ENCODE data around the gene FAH. TPM values are rescaled to one million over a fixed set of nuclear protein-coding genes. Genes with fewer than 3 reads are reported as not detected.

FAH gene
- total and polyA plus RNA-seq, 4 donors: 13.5 to 23.9 (median 20.2) TPM

GRCh38 chr15:80184554-80184953 is 31.8 kb downstream of the FAH start:
- WGBS (ENCODE audit: insufficient coverage): 82% methylated on average over 7 of the region's 7 CpGs
- peak in 1 of 6 donors; percentile 5 for DNase-seq (ENCODE audit: low read depth in 4 of 6, low spot score in 6 of 6)
- Histone ChIP-seq H3K27ac (ENCODE audit: low read depth, low read length) (no peak overlapping the region), H3K36me3 (ENCODE audit: control insufficient read depth, insufficient read depth, low read length) (peaks cover 25% of the 10 kb centered on the region), H3K9me3 (ENCODE audit: control insufficient read depth, insufficient read depth, low read length) (no peaks in the 10 kb centered on the region), H3K4me1 (ENCODE audit: control insufficient read depth, insufficient read depth, low read length) (peaks cover 16% of the 10 kb centered on the region), H3K27me3 (ENCODE audit: control insufficient read depth, insufficient read depth, low read length) (no peaks in the 10 kb centered on the region), H3K4me3 (ENCODE audit: low read depth, low read length) (no peak overlapping the region)

DNA sequence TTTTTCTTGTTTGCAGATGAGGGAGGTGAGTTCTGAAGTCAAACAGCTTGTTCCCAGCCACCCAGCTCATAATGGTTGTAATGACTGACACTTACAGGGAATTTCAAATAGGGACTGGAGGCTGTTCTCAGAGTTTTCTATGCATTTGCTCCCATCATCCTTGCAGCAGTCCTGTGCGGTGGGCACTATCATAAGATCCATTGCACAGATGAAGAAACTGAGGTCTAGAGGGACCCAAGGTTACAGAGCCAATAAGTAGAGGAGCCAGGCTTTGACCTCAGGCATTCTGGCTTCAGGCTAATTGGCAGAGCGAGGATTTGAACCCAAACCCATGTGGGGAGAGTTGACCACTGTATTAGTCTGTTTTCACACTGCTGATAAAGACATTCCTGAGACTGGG is 32.4 kb downstream of the FAH start:
- 100% methylated on average over 2 of the region's 2 CpGs for WGBS (ENCODE audit: insufficient coverage)
- no peak for DNase-seq (ENCODE audit: low read depth in 4 of 6, low spot score in 6 of 6)
- Histone ChIP-seq H3K36me3 (ENCODE audit: control insufficient read depth, insufficient read depth, low read length) (peaks cover 19% of the 10 kb centered on the region), H3K9me3 (ENCODE audit: control insufficient read depth, insufficient read depth, low read length) (no peaks in the 10 kb centered on the region), H3K4me3 (ENCODE audit: low read depth, low read length) (no peak overlapping the region), H3K27me3 (ENCODE audit: control insufficient read depth, insufficient read depth, low read length) (no peaks in the 10 kb centered on the region), H3K27ac (ENCODE audit: low read depth, low read length) (no peak overlapping the region), H3K4me1 (ENCODE audit: control insufficient read depth, insufficient read depth, low read length) (peaks cover 16% of the 10 kb centered on the region)

DNA sequence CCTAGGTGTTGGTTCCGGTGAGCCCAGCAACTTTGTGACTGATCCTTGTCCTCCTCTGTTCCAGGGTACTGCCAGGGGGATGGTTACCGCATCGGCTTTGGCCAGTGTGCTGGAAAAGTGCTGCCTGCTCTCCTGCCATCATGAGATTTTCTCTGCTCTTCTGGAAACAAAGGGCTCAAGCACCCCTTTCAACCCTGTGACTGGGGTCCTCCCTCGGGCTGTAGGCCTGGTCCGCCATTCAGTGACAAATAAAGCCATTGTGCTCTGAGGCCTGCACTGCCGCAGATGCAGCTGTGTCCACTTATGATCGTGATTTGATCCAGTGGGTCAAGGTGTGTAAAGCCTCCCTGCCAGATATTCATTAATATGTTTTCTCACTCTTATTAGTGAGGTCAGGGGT is 33.3 kb downstream of the FAH start:
- H3K27me3 ChIP-seq (ENCODE audit: control insufficient read depth, insufficient read depth, low read length): no peaks in the 10 kb centered on the region
- H3K27ac ChIP-seq (ENCODE audit: low read depth, low read length): no peak overlapping the region
- WGBS (ENCODE audit: insufficient coverage): 89% methylated on average over 3 of the region's 7 CpGs
- H3K4me1 ChIP-seq (ENCODE audit: control insufficient read depth, insufficient read depth, low read length): peaks cover 16% of the 10 kb centered on the region
- no peaks in the 10 kb centered on the region for H3K9me3 ChIP-seq (ENCODE audit: control insufficient read depth, insufficient read depth, low read length)
- no peak for DNase-seq (ENCODE audit: low read depth in 4 of 6, low spot score in 6 of 6)
- H3K36me3 ChIP-seq (ENCODE audit: control insufficient read depth, insufficient read depth, low read length): peaks cover 10% of the 10 kb centered on the region
- H3K4me3 ChIP-seq (ENCODE audit: low read depth, low read length): no peak overlapping the region

DNA sequence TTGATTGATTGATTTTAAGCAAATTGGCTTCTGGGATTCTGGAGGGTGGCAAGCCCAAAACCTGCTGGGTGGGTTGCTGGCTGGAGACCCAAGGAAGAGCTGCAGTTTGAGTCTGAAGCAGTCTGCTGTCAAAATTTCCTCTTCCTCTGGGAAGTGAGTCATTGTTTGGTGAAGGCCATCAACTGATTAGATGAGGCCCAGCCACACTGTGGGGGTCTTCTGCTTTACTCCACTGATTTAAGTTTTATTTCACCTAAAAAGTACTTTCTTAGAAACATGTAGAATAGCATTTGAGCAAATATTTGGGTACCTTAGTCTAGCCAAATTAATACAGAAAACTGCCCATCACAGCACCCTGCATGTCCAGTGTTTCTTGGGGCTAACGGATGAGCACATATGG is 33.8 kb downstream of the FAH start:
- H3K4me3 ChIP-seq (ENCODE audit: low read depth, low read length): no peak overlapping the region
- peaks cover 16% of the 10 kb centered on the region for H3K4me1 ChIP-seq (ENCODE audit: control insufficient read depth, insufficient read depth, low read length)
- no peak overlapping the region for H3K27ac ChIP-seq (ENCODE audit: low read depth, low read length)
- no peaks in the 10 kb centered on the region for H3K27me3 ChIP-seq (ENCODE audit: control insufficient read depth, insufficient read depth, low read length)
- no peaks in the 10 kb centered on the region for H3K9me3 ChIP-seq (ENCODE audit: control insufficient read depth, insufficient read depth, low read length)
- DNase-seq (ENCODE audit: low read depth in 4 of 6, low spot score in 6 of 6): no peak
- 100% methylated on average over 1 of the region's 1 CpG for WGBS (ENCODE audit: insufficient coverage)
- peaks cover 7% of the 10 kb centered on the region for H3K36me3 ChIP-seq (ENCODE audit: control insufficient read depth, insufficient read depth, low read length)

- 63% methylated on average over 2 of the region's 2 CpGs for WGBS (ENCODE audit: insufficient coverage)
- DNase-seq (ENCODE audit: low read depth in 4 of 6, low spot score in 6 of 6): peak in 1 of 6 donors; percentile 70
Measured at GRCh38 chr15:80188251-80188650, 35.5 kb downstream of the FAH start.

GRCh38 chr15:80191198-80191597 is 38.4 kb downstream of the FAH start:
- Histone ChIP-seq H3K4me3 (ENCODE audit: low read depth, low read length) (no peak overlapping the region), H3K9me3 (ENCODE audit: control insufficient read depth, insufficient read depth, low read length) (no peaks in the 10 kb centered on the region), H3K36me3 (ENCODE audit: control insufficient read depth, insufficient read depth, low read length) (peaks cover 3% of the 10 kb centered on the region), H3K4me1 (ENCODE audit: control insufficient read depth, insufficient read depth, low read length) (peaks cover 6% of the 10 kb centered on the region), H3K27me3 (ENCODE audit: control insufficient read depth, insufficient read depth, low read length) (no peaks in the 10 kb centered on the region), H3K27ac (ENCODE audit: low read depth, low read length) (no peak overlapping the region)
- WGBS (ENCODE audit: insufficient coverage): no CpG with 5 or more reads among the region's 2 CpGs
- no peak for DNase-seq (ENCODE audit: low read depth in 4 of 6, low spot score in 6 of 6)

More at GRCh38 chr15:80188251-80188650, 35.5 kb downstream of the FAH start:
- Histone ChIP-seq H3K4me3 (ENCODE audit: low read depth, low read length) (no peak overlapping the region), H3K27me3 (ENCODE audit: control insufficient read depth, insufficient read depth, low read length) (no peaks in the 10 kb centered on the region), H3K4me1 (ENCODE audit: control insufficient read depth, insufficient read depth, low read length) (peaks cover 10% of the 10 kb centered on the region), H3K9me3 (ENCODE audit: control insufficient read depth, insufficient read depth, low read length) (no peaks in the 10 kb centered on the region), H3K36me3 (ENCODE audit: control insufficient read depth, insufficient read depth, low read length) (peaks cover 7% of the 10 kb centered on the region), H3K27ac (ENCODE audit: low read depth, low read length) (no peak overlapping the region)

- H3K36me3 ChIP-seq (ENCODE audit: control insufficient read depth, insufficient read depth, low read length): peaks cover 2% of the 10 kb centered on the region
- no CpG with 5 or more reads among the region's 8 CpGs for WGBS (ENCODE audit: insufficient coverage)
- no peaks in the 10 kb centered on the region for H3K9me3 ChIP-seq (ENCODE audit: control insufficient read depth, insufficient read depth, low read length)
- H3K4me3 ChIP-seq (ENCODE audit: low read depth, low read length): no peak overlapping the region
- no peak for DNase-seq (ENCODE audit: low read depth in 4 of 6, low spot score in 6 of 6)
- peaks cover 6% of the 10 kb centered on the region for H3K4me1 ChIP-seq (ENCODE audit: control insufficient read depth, insufficient read depth, low read length)
- H3K27me3 ChIP-seq (ENCODE audit: control insufficient read depth, insufficient read depth, low read length): no peaks in the 10 kb centered on the region
- no peak overlapping the region for H3K27ac ChIP-seq (ENCODE audit: low read depth, low read length)
Measured at GRCh38 chr15:80191897-80192595, 39.2 kb downstream of the FAH start.

DNA sequence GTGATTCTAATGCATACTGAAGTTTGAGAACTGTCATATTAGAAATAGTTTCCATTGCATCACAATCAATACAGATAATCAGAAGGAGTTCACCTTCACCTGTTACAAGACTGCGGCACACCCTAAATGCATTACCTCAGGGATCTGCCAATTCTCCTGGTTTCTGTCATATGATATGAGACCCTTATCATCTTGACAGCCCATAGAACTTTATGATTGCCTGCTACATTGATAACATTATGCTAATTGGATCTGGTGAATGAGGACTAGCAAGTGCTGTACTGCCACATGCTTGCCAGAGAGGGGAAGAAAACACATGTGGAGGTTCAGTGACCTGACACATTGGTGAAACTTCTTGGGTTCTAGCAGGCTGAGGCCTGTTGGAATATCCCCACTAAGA is 41.4 kb downstream of the FAH start:
- no peak overlapping the region for H3K4me3 ChIP-seq (ENCODE audit: low read depth, low read length)
- no peak overlapping the region for H3K27ac ChIP-seq (ENCODE audit: low read depth, low read length)
- WGBS (ENCODE audit: insufficient coverage): no CpG with 5 or more reads among the region's 1 CpG
- DNase-seq (ENCODE audit: low read depth in 4 of 6, low spot score in 6 of 6): no peak
- no peaks in the 10 kb centered on the region for H3K27me3 ChIP-seq (ENCODE audit: control insufficient read depth, insufficient read depth, low read length)
- H3K36me3 ChIP-seq (ENCODE audit: control insufficient read depth, insufficient read depth, low read length): no peaks in the 10 kb centered on the region
- peaks cover 4% of the 10 kb centered on the region for H3K4me1 ChIP-seq (ENCODE audit: control insufficient read depth, insufficient read depth, low read length)
- no peaks in the 10 kb centered on the region for H3K9me3 ChIP-seq (ENCODE audit: control insufficient read depth, insufficient read depth, low read length)

DNA sequence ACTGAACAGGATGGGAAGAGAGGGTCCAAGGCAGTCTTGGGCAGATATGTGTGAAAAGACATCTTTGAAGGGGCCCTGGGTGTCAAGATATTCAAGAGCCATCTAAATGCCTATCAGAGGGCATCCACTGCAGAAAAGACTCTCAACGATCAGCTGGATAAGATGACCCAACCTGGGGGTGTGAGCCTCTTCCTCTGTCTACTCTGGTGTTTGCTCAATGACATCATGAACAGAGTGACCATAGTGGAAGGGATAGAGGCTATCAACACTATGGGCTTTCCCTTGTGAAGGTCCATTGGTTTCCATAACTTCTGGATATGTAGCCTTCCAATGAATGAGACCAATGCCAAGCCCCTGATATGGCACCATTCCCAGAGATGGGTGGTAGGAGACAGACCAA is 42.1 kb downstream of the FAH start:
- DNase-seq (ENCODE audit: low read depth in 4 of 6, low spot score in 6 of 6): no peak
- H3K9me3 ChIP-seq (ENCODE audit: control insufficient read depth, insufficient read depth, low read length): no peaks in the 10 kb centered on the region
- H3K4me1 ChIP-seq (ENCODE audit: control insufficient read depth, insufficient read depth, low read length): no peaks in the 10 kb centered on the region
- H3K27ac ChIP-seq (ENCODE audit: low read depth, low read length): no peak overlapping the region
- no peaks in the 10 kb centered on the region for H3K36me3 ChIP-seq (ENCODE audit: control insufficient read depth, insufficient read depth, low read length)
- no peaks in the 10 kb centered on the region for H3K27me3 ChIP-seq (ENCODE audit: control insufficient read depth, insufficient read depth, low read length)
- H3K4me3 ChIP-seq (ENCODE audit: low read depth, low read length): no peak overlapping the region
- WGBS (ENCODE audit: insufficient coverage): 100% methylated on average over 1 of the region's 1 CpG

DNA sequence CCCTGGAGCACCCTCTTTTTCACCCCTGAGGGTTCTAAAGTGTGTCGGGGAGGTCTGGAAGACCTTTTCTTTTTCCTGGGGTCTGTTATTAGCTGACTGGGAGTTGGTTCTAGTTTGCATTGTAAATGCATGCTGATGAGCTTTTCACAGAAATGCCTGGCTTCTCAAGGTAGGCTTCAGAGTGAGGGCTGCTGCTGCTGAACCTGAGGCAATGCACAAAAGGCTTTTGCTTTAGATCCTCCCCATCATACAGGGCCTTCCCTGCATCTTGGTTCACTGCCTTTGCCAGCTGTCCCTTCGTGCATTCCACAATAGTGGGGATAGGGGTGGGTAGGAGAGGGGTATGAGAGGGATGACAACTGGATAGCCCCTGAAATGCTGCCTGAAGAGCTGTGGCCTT is 46.6 kb downstream of the FAH start:
- WGBS (ENCODE audit: insufficient coverage): 33% methylated on average over 2 of the region's 2 CpGs

More for the DNA sequence above, 46.6 kb downstream of the FAH start:
- Histone ChIP-seq H3K4me1 (ENCODE audit: control insufficient read depth, insufficient read depth, low read length) (no peaks in the 10 kb centered on the region), H3K9me3 (ENCODE audit: control insufficient read depth, insufficient read depth, low read length) (no peaks in the 10 kb centered on the region), H3K27ac (ENCODE audit: low read depth, low read length) (no peak overlapping the region), H3K4me3 (ENCODE audit: low read depth, low read length) (no peak overlapping the region), H3K27me3 (ENCODE audit: control insufficient read depth, insufficient read depth, low read length) (no peaks in the 10 kb centered on the region), H3K36me3 (ENCODE audit: control insufficient read depth, insufficient read depth, low read length) (peaks cover 22% of the 10 kb centered on the region)
- DNase-seq (ENCODE audit: low read depth in 4 of 6, low spot score in 6 of 6): no peak

All from spinal cord (tissue), 10 donors.